GM19328 (cell line): ENCODE measurements around the gene SECTM1.

Experiments
- ATAC-seq: cut with Tn5 transposase; IDR thresholded peaks from one replicate; pipeline ENCODE4 v1.9.1; 2021; ENCODE audit warnings: mild to moderate bottlenecking, moderate library complexity; ENCODE audit not compliant: unreplicated experiment

Gene SECTM1

DNA sequence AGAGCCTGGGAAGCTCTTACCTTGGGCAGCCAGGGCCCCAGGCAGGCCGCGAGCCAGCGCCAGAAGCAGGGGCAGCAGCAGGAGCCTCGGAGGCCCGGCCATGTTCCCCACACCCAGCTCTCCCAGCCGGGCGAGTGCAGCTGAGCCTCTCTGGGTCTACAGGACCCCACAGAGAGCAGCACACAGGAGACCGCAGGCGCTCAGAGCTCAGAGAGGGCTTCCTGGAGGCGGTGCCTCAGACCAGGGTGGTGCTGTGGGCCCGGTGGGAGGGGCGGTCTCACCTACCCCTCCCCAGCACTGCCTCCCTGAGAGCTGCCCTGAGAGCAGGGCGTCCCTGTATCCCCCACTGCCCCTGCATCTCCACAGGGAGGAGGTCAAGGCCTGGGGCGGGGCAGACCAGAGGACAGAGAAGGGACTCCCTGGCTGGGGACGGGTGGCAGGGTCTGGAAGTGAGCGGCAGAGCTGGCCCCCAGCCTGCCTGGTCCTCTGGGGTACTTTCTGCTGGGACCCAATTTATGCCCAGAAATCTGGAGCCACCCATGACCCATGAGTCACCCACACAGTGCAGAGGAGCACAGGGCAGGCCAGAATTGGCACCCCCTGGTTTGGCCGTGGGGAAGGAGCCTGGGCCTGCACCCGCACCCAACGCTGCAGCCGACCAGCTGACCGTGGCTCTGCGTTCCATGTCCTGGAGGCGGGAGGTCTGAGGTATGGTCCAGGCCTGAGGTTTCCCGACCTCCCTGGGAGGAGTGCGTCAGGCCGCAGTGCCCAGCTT is 16.0 kb downstream of the SECTM1 start, which contains the start of gene CD7:
CD7 (minus strand) TSS at position 215 of the 775 bp plus-strand sequence; CDS start at position 102, 113 bp downstream.
- ATAC-seq = no peak

GRCh38 chr17:82316651-82317393 is 16.7 kb downstream of the SECTM1 start:
- no peak for ATAC-seq

- ATAC-seq = no peak
These were observed 17.7 kb downstream of the SECTM1 start for GRCh38 chr17:82315703-82316358.

DNA sequence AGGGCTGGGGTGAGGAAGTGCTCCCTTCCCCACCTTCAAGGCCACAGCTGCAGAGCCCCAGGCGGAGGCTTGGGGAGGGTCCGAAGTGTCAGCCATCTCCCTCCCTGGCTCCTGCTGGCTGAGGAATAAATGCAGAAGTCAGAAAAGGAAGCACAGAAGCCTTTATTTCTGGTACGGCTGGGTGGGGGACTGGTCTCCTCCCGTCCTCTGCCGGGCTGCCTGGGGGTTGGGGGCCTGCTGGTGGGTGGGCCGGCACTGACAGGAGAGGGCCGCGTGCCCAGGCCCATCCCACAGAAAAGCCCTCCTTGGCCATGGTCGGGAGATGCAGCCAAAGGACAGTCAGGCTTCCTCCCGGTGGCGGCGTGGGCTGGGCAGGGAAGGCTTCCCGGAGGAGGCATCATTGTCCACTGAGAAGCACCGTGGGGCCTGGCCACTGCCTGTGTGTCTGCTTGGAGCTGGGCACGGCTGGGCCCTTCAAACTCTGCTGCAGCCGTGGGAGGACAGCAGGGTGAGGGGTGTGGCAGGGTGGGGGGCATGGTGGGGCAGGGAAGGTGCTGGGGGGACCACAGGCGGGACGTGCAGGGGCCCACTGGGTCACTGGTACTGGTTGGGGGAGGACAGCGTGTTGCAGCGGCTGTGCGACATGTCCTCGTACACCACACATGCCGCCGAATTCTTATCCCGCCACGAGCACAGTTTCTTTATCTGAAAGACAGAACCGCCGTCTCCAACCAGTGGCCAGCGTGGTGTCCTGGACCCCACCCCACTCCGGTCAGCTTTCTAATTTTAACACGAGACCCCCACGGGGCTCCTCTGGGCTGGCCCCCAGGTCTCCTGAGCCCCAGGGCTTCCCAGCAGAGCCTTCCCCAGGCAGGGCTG is 18.6 kb downstream of the SECTM1 start:
- ATAC-seq = no peak

DNA sequence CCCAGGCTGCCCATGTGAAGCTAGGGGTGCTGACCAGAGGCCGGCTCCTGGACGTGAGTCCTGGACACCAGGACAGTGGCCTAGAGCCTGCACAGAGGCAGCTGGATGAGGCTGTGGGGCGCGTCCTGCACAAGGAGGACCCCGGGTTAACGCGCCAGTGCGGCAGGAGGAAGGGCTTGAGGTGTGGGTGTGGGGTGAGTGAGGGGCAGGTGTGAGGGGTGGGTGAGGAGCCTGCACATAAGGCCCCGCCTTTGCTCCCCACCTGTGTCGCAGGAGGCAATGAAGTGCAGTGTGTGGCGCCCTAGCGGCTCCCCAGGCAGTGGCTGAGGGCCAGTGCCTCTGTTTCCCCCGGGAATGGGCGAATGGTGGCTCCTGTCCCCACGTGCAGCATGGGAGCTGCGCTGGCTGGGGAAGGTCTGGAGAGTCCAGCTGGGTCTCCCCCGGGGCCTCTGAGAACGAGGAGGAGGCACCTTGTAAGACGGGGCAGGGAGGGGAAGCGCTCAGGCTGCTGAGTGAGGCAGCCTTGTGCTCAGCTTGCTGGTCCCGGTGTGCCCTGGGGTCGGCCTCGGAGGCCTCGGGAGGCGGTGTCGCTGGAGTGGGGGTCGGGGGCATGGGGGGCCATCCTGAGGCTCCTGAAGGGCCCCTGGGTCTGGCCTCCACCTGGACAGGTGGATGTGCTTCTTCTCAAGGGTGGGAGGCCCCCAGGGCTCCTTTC is 19.4 kb downstream of the SECTM1 start:
- no peak for ATAC-seq

GRCh38 chr17:82313195-82314011 is 20.2 kb downstream of the SECTM1 start:
- ATAC-seq = no peak

GRCh38 chr17:82311971-82312370 is 21.6 kb downstream of the SECTM1 start:
- ATAC-seq = no peak

- no peak for ATAC-seq
These were observed 22.7 kb downstream of the SECTM1 start for GRCh38 chr17:82310877-82311276.

GRCh38 chr17:82309656-82310570 is 23.7 kb downstream of the SECTM1 start:
- ATAC-seq = no peak

DNA sequence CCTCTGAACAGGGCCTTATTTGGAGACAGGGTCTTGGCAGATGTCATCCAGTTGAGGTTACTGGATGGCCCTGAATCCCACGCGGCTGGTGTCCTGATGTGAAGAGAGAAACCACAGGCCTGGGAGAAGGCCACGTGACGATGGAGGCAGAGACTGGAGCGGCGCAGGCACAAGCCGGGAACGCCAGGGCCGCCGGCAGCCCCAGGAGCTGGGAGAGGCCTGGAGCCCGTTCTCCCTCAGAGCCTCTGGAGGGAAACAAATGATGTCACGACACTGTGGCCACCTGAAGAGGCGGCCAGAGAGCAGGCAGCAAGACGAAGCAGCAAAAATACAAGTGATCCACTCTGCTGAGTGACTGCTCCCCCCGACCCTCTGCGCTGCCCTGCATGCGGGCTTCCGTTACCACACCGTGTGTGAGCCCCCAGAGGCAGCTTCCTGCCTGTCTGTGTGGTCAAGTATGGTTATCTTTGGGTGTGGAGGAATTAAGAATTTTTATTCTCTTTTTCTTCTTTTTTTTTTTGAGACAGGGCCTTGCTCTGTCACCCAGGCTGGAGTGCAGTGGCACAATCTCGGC is 27.8 kb downstream of the SECTM1 start:
- ATAC-seq = no peak

GRCh38 chr17:82304826-82305726 is 28.5 kb downstream of the SECTM1 start:
- no peak for ATAC-seq

- no peak for ATAC-seq
These were observed 29.4 kb downstream of the SECTM1 start for GRCh38 chr17:82303944-82304808.

GRCh38 chr17:82302991-82303943 is 30.3 kb downstream of the SECTM1 start:
- ATAC-seq = no peak

DNA sequence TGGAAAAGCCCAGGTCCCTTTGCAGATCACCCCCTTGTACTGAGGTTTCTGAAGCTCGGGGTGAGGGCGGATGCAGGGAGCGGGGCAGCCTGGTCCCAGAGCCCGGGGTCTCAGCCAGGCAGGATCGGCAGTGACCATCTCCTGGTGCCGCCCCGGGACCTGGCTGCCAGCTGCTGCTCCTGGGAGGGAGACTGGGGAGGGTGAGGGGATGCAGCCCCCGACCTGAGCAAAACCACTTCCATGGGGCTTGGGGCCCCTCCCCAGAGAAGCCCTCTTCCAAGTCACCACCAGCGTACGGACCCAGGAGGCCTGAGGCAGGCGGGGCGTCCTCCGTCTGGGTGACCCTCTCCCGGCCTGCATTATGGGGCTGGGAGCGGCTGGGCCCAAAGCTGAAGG is 31.0 kb downstream of the SECTM1 start:
- ATAC-seq = no peak
